Neural progenitor cell (in vitro differentiated cells): ENCODE results near the gene RAET1L. TPM values are rescaled to one million over a fixed set of nuclear protein-coding genes. Genes with fewer than 3 reads are reported as not detected.
"Not testable (repeated sequence)": the region's sequence is repeated elsewhere in the genome, so short reads cannot be mapped to it uniquely, and the experiment has no call there.

Experiments used
- DNase-seq: peaks from one replicate; pipeline ENCODE4 v3.0.0-alpha.2; 2016; ENCODE audit warnings: low spot score
- H2AFZ ChIP-seq: fragments of 200-600 bp; sonication (generic); replicated peaks from 2 replicates; pipeline ENCODE4 v1.6.1; 2016; ENCODE audit warnings: antibody characterized with exemption
- H3F3A ChIP-seq: fragments of 200-600 bp; sonication (generic); 2 replicates; pipeline ENCODE4 v1.6.1; 2016; ENCODE audit warnings: antibody characterized with exemption, low read depth
- H3K27ac ChIP-seq: fragments of 200-600 bp; sonication (generic); 2 replicates; pipeline ENCODE4 v1.5.1; 2016; ENCODE audit warnings: mild to moderate bottlenecking
- H3K27me3 ChIP-seq: fragments of 200-600 bp; sonication (generic); 2 replicates; pipeline ENCODE4 v1.6.1; 2016; ENCODE audit warnings: mild to moderate bottlenecking, moderate library complexity
- H3K36me3 ChIP-seq: fragments of 200-600 bp; sonication (generic); 2 replicates; pipeline ENCODE4 v1.5.1; 2016
- H3K4me1 ChIP-seq: fragments of 200-600 bp; sonication (generic); 2 replicates; pipeline ENCODE4 v1.6.1; 2016; ENCODE audit warnings: mixed run types
- H3K4me2 ChIP-seq: fragments of 200-600 bp; sonication (generic); 2 replicates; pipeline ENCODE4 v1.6.1; 2016
- H3K4me3 ChIP-seq: fragments of 200-600 bp; sonication (generic); 2 replicates; pipeline ENCODE4 v1.5.1; 2016
- H3K79me2 ChIP-seq: fragments of 200-600 bp; sonication (generic); 2 replicates; pipeline ENCODE4 v1.6.1; 2016; ENCODE audit warnings: low read depth
- H3K9ac ChIP-seq: fragments of 200-600 bp; sonication (generic); 2 replicates; pipeline ENCODE4 v1.6.1; 2016
- H3K9me3 ChIP-seq: fragments of 200-600 bp; sonication (generic); 2 replicates; pipeline ENCODE4 v1.5.1; 2016; ENCODE audit warnings: low read depth
- H4K20me1 ChIP-seq: fragments of 200-600 bp; sonication (generic); 2 replicates; pipeline ENCODE4 v1.6.1; 2016; ENCODE audit warnings: low read depth
- H3K27ac Mint-ChIP-seq: 3 replicates; pipeline ENCODE4 v1.8.0; 2021; ENCODE audit warnings: mixed read lengths
- H3K27me3 Mint-ChIP-seq: 2 replicates; pipeline ENCODE4 v1.8.0; 2022; ENCODE audit warnings: low read depth, mild to moderate bottlenecking, inconsistent platforms, moderate library complexity, mixed read lengths; ENCODE audit not compliant: insufficient read depth
- H3K36me3 Mint-ChIP-seq: 3 replicates; pipeline ENCODE4 v1.8.0; 2021; ENCODE audit warnings: mixed read lengths
- H3K4me1 Mint-ChIP-seq: 3 replicates; pipeline ENCODE4 v1.8.0; 2021; ENCODE audit warnings: mixed read lengths
- H3K4me3 Mint-ChIP-seq: 3 replicates; pipeline ENCODE4 v1.8.0; 2021; ENCODE audit warnings: mild to moderate bottlenecking, moderate library complexity, mixed read lengths
- H3K9me3 Mint-ChIP-seq: 3 replicates; pipeline ENCODE4 v1.8.0; 2020; ENCODE audit warnings: mixed read lengths
- CTCF ChIP-seq: fragments of 200-600 bp; sonication (generic); IDR thresholded peaks from 2 replicates; pipeline ENCODE4 v1.5.1; 2017; ENCODE audit warnings: antibody characterized with exemption, mild to moderate bottlenecking
- EZH2 ChIP-seq: fragments of 200-600 bp; sonication (generic); IDR thresholded peaks from 2 replicates; pipeline ENCODE4 v1.6.1; 2017; ENCODE audit warnings: antibody characterized with exemption, mild to moderate bottlenecking, moderate library complexity
- EZH2phosphoT487 ChIP-seq: fragments of 200-600 bp; sonication (generic); IDR thresholded peaks from 2 replicates; pipeline ENCODE4 v1.6.1; 2017; ENCODE audit warnings: antibody characterized with exemption
- total RNA-seq: library from RNA; depleted of rRNA; stranded (reverse); fragments of >200 nt; gene quantifications from 2 replicates; pipeline ENCODE4 v1.2.3, GENCODE V29; 2015; ENCODE audit warnings: low replicate concordance

Gene RAET1L
- total RNA-seq, 1 donor from 2014 or later: not detected

- no peaks in the 10 kb centered on the region for H3K9me3 ChIP-seq
- H3K4me1 ChIP-seq: no peaks in the 10 kb centered on the region
- no peaks in the 10 kb centered on the region for H3K9me3 Mint-ChIP-seq
- H3K4me3 ChIP-seq: no peak overlapping the region
- no peaks in the 10 kb centered on the region for H3K4me1 Mint-ChIP-seq
- H3K36me3 ChIP-seq: no peaks in the 10 kb centered on the region
- no peak overlapping the region for H3K27ac Mint-ChIP-seq
- no peak overlapping the region for H3K4me3 Mint-ChIP-seq
- H3K9ac ChIP-seq: no peak overlapping the region
- H3K79me2 ChIP-seq: no peaks in the 10 kb centered on the region
- H3K4me2 ChIP-seq: no peak overlapping the region
- H3F3A ChIP-seq: no peaks in the 10 kb centered on the region
- H3K36me3 Mint-ChIP-seq: no peaks in the 10 kb centered on the region
- DNase-seq: no peak
- peaks cover 19% of the 10 kb centered on the region for H3K27me3 Mint-ChIP-seq
- no peak overlapping the region for H2AFZ ChIP-seq
- TF ChIP-seq EZH2 (no peak), CTCF (no peak), EZH2phosphoT487 (no peak)
- peaks cover 49% of the 10 kb centered on the region for H3K27me3 ChIP-seq
- H4K20me1 ChIP-seq: no peaks in the 10 kb centered on the region
- H3K27ac ChIP-seq: no peak overlapping the region
Observed at GRCh38 chr6:150024646-150025155, 631 bp downstream of the RAET1L start.

- H3K36me3 ChIP-seq, H3K27ac Mint-ChIP-seq, H3K4me3 Mint-ChIP-seq, H3K4me3 ChIP-seq, H3K79me2 ChIP-seq, H4K20me1 ChIP-seq, H3K9me3 Mint-ChIP-seq, H3K9me3 ChIP-seq, H3F3A ChIP-seq, H3K4me1 Mint-ChIP-seq, H2AFZ ChIP-seq, H3K4me2 ChIP-seq, H3K9ac ChIP-seq, H3K4me1 ChIP-seq, H3K27ac ChIP-seq, H3K36me3 Mint-ChIP-seq, DNase-seq: not testable (repeated sequence)
- H3K27me3 Mint-ChIP-seq: peaks cover 16% of the 10 kb centered on the region
- H3K27me3 ChIP-seq: peaks cover 50% of the 10 kb centered on the region
Observed at GRCh38 chr6:150024021-150024420, 1.3 kb downstream of the RAET1L start.

GRCh38 chr6:150021870-150022269 is 3.5 kb downstream of the RAET1L start:
- H4K20me1 ChIP-seq, H3K4me3 Mint-ChIP-seq, H3K36me3 Mint-ChIP-seq, H3K4me2 ChIP-seq, H3K4me3 ChIP-seq, H3K9me3 Mint-ChIP-seq, H3K9me3 ChIP-seq, H2AFZ ChIP-seq, H3K27ac Mint-ChIP-seq, H3K4me1 Mint-ChIP-seq, H3K4me1 ChIP-seq, H3K9ac ChIP-seq, H3K36me3 ChIP-seq, H3F3A ChIP-seq, H3K79me2 ChIP-seq, DNase-seq, H3K27ac ChIP-seq: not testable (repeated sequence)
- peaks cover 31% of the 10 kb centered on the region for H3K27me3 Mint-ChIP-seq
- peaks cover 56% of the 10 kb centered on the region for H3K27me3 ChIP-seq

- Mint-ChIP-seq H3K27ac (no peak overlapping the region), H3K9me3 (no peaks in the 10 kb centered on the region), H3K4me1 (peaks cover 2% of the 10 kb centered on the region), H3K36me3 (no peaks in the 10 kb centered on the region), H3K27me3 (peaks cover 52% of the 10 kb centered on the region), H3K4me3 (no peak overlapping the region)
- Histone ChIP-seq H2AFZ (no peak overlapping the region), H4K20me1 (peaks cover 7% of the 10 kb centered on the region), H3K4me1 (no peaks in the 10 kb centered on the region), H3K36me3 (no peaks in the 10 kb centered on the region), H3K9ac (no peak overlapping the region), H3K27me3 (peaks cover 64% of the 10 kb centered on the region), H3K4me3 (no peak overlapping the region), H3K9me3 (no peaks in the 10 kb centered on the region), H3K4me2 (no peak overlapping the region), H3F3A (no peaks in the 10 kb centered on the region), H3K27ac (no peak overlapping the region), H3K79me2 (no peaks in the 10 kb centered on the region)
- DNase-seq: no peak
- TF ChIP-seq EZH2 (no peak), CTCF (no peak), EZH2phosphoT487 (no peak)
Observed at GRCh38 chr6:150018846-150019580, 6.3 kb downstream of the RAET1L start.

- peaks cover 70% of the 10 kb centered on the region for H3K27me3 Mint-ChIP-seq
- H3K36me3 Mint-ChIP-seq, H3K4me1 ChIP-seq, H3K4me3 ChIP-seq, H3K36me3 ChIP-seq, H3K9me3 Mint-ChIP-seq, H3K4me3 Mint-ChIP-seq, H2AFZ ChIP-seq, H3F3A ChIP-seq, H3K4me2 ChIP-seq, H3K79me2 ChIP-seq, H3K27ac Mint-ChIP-seq, H3K9me3 ChIP-seq, DNase-seq, H3K4me1 Mint-ChIP-seq, H3K27ac ChIP-seq, H3K9ac ChIP-seq: not testable (repeated sequence)
- Histone ChIP-seq H3K27me3 (peaks cover 82% of the 10 kb centered on the region), H4K20me1 (peaks cover 13% of the 10 kb centered on the region)
Observed at GRCh38 chr6:150017186-150017521, 8.2 kb downstream of the RAET1L start.
